NCI-H2029 (cell line): ENCODE results near the gene PSMD2.

Experiments used
- DNase-seq: peaks from one replicate; lab custom pipeline; 2025; lab: John Stamatoyannopoulos, UW

PSMD2 gene

DNA sequence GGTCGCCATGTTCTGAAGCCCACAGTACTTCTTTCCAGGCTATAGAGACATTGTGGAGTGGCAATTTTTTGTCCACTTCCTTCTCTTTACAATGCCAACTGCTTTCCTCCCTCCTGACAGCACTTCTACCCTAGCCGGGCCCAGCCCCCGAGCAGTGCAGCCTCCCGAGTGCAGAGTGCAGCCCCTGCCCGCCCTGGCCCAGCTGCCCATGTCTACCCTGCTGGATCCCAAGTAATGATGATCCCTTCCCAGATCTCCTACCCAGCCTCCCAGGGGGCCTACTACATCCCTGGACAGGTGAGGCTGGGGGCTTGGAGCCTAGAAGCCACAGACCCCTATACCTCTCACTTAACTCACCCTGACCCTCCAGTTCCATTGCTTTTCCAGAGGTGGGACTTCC, 18.2 kb downstream of the PSMD2 start:
- no peak for DNase-seq

DNA sequence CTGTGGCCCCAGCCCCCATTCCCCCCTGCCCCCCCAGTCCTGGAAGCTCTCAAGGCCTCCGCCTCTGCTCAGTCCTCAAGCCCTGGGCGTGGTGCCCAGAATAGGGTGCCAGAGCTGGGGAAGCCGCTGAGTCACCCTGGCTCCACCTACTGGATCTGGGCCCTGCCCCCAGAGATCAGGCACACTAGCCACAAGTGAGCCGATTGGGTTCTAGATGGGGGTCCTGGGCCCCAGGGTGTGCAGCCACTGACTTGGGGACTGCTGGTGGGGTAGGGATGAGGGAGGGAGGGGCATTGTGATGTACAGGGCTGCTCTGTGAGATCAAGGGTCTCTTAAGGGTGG, 21.0 kb downstream of the PSMD2 start:
- DNase-seq: peak; percentile 93

DNA sequence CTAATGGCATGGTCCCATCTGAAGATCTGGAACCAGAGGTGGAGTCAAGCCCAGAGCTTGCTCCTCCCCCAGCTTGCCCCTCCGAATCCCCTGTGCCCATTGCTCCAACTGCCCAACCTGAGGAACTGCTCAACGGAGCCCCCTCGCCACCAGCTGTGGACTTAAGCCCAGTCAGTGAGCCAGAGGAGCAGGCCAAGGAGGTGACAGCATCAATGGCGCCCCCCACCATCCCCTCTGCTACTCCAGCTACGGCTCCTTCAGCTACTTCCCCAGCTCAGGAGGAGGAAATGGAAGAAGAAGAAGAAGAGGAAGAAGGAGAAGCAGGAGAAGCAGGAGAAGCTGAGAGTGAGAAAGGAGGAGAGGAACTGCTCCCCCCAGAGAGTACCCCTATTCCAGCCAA, 22.6 kb downstream of the PSMD2 start:
- DNase-seq: no peak

DNA sequence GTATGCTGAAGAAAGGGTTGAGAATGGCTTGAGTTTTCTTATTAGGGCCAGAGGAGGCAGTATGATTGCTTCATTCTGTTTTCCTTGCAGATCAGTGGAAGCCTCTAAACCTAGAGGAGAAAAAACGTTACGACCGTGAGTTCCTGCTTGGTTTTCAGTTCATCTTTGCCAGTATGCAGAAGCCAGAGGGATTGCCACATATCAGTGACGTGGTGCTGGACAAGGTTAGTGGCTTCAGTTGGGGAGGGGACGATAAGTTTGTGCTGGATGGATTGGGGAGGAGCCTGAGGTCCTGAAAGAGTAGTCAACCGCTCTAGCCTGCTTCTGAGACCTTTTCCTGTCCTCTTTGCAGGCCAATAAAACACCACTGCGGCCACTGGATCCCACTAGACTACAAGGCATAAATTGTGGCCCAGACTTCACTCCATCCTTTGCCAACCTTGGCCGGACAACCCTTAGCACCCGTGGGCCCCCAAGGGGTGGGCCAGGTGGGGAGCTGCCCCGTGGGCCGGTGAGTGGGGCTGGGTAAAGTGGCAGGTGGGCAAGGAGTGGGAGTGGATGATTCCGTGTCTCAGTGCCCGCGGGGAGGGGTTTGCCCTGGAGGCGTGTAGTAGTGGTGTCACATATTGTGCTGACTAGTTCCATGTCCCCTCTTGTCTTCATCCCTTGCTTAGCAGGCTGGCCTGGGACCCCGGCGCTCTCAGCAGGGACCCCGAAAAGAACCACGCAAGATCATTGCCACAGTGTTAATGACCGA, 23.9 kb downstream of the PSMD2 start:
- no peak for DNase-seq

DNA sequence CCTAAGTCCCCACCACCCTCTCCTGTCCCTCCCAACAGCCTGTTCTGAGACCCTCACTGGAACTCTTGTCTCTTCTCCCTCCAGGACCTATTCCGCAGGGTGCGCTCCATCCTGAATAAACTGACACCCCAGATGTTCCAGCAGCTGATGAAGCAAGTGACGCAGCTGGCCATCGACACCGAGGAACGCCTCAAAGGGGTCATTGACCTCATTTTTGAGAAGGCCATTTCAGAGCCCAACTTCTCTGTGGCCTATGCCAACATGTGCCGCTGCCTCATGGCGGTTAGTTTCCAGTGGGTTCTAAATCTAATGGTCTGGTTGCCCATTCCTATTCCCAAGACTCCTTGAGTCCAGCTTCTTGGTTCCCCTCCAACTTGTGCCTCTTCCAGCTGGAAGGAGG, 24.7 kb downstream of the PSMD2 start:
- no peak for DNase-seq

DNA sequence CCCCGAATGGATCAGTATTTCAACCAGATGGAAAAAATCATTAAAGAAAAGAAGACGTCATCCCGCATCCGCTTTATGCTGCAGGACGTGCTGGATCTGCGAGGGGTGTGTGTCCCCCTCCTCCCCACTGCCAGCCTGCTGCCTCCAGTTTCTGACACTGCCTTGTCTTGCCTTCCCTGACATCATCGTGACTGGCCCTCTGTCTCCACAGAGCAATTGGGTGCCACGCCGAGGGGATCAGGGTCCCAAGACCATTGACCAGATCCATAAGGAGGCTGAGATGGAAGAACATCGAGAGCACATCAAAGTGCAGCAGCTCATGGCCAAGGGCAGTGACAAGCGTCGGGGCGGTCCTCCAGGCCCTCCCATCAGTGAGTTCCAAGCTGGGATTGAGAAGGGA, 26.2 kb downstream of the PSMD2 start:
- no peak for DNase-seq

DNA sequence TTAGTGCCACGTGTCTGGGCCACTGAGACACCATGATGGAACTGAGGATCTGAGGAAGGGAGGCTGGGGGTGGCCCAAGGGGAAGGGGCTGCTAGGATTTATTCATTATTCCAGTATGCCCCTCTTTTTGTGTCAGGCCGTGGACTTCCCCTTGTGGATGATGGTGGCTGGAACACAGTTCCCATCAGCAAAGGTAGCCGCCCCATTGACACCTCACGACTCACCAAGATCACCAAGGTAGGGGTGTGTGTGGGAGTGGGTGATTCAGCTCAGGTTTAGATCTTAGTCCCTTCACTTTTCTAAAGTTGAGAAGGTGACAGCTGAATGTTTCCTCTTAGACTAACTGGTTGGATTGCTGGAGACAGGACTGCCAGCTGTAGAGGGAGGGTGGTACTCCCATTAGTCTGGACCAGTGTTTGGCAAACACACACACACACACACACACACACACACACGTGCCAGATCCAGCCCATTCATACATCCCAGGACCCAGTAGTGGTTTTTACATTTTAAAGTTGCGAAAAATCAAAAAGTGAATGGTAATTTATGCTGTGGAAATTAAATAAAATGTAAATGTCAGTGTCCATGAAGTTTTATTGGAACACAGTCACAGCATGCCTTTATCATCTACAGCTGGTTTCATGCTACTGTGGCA, 26.8 kb downstream of the PSMD2 start:
- DNase-seq: no peak

DNA sequence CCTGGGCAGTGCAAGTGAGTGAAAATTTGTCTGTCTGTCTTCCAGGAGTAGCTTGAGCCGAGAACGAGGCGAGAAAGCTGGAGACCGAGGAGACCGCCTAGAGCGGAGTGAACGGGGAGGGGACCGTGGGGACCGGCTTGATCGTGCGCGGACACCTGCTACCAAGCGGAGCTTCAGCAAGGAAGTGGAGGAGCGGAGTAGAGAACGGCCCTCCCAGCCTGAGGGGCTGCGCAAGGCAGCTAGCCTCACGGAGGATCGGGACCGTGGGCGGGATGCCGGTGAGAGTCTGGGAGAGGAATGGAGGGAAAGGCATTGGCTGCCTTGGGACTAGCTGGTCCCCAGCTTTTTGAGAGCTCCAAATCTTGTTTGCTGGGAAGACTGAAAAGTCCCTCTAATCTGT, 28.1 kb downstream of the PSMD2 start:
- DNase-seq: no peak

DNA sequence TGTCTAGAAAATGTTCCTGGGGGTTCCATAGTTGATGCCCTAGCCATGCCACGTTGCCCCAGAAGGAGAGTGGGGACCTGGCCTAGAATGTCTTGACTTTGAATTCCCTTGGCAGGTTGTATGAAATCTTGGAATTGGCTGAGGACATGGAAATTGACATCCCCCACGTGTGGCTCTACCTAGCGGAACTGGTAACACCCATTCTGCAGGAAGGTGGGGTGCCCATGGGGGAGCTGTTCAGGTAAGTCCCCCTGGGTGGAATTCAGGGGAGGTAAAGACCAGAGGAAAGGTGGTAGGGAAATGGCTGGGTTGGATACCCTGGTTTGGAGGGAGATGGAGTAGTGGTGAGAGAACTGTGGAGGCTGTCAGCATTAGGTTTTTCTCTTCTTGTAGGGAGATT, 29.5 kb downstream of the PSMD2 start:
- no peak for DNase-seq

DNA sequence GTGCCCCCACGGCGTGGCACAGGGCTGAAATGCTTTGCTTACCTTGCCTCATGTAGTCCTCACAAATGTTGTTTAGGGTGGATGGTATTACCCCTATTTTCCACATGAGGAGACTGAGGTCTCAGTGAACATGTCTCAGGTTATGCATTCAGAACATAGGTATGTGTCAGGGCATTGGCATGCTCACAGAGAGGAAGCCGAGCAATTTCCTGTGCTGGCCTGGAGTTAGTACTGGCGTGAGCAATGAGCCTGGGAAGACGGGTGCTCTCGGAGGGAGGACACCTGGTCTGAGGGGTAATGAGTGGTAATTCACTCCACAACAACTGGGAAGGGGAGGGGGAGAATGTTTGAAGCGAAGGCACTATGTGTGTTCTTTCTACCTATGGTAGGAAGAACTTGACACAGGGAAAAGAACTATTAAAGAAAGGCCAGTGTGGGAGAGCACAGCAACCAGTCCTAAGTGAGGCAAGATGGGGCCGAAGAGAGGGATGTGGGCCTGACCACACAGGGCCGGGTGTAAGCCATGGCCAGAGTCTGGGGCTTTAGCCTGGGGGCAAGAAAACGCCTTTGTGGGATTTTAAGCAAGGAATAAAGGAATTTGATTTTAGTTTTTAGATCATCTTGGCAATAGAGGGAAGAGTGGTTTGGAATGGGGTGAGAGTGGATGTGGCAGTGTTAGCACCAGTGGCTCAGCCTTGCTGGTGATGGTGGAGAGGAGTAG, 33.5 kb downstream of the PSMD2 start:
- DNase-seq: no peak

DNA sequence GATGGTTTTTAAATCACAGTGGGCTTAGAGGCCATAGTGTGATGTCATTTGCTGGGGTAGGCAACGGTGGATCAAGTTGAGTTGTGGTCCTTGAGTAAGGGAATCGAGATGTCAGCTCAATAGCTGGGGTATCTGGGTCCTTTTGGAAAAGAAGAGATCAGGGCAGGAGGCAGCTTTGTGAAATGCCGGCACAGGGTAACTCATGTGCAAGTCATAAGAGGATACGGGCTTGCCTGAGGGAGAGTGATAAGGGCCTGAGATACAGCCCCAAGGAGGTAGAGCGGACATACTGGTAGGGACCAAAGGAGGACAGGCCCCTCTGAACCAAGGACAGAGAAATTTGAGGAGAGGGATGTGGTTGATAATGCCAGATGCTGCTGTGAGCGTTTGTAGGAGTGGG, 34.1 kb downstream of the PSMD2 start:
- no peak for DNase-seq

DNA sequence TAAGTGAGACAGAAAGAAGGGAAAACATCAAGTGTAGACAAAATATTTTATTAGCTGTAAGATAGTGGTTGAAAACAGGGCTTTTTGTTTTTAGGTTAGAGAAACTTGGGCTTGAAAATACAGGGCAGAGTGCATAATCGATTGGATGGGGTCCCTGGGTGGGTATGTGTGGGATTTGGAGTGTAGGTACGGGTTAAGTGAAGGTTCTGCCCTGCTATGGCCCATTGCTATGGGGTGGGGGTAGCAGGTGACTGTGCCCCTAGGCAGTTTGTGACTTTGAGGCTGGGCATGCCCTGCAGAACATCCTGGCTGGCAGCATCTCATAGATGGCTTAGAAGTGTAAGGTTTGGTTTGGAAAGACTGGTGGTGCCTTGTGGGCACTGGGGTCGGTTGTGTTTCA, 34.7 kb downstream of the PSMD2 start:
- DNase-seq: no peak

DNA sequence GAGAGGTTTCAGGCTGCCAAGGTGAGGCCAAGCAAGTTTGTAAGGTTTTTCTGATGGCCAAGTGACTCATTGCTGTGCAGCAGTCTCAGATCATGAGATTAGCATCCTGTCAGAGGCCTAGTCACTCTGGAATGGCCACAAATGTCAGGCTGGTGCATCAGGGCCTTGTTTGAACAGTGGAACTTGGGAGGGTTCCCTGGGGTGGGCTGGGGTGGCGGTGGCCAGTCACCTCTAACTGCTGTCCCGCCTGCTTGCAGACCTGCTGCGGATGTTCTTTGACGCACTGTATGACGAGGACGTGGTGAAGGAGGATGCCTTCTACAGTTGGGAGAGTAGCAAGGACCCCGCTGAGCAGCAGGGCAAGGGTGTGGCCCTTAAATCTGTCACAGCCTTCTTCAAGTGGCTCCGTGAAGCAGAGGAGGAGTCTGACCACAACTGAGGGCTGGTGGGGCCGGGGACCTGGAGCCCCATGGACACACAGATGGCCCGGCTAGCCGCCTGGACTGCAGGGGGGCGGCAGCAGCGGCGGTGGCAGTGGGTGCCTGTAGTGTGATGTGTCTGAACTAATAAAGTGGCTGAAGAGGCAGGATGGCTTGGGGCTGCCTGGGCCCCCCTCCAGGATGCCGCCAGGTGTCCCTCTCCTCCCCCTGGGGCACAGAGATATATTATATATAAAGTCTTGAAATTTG, 35.6 kb downstream of the PSMD2 start:
- DNase-seq: no peak

DNA sequence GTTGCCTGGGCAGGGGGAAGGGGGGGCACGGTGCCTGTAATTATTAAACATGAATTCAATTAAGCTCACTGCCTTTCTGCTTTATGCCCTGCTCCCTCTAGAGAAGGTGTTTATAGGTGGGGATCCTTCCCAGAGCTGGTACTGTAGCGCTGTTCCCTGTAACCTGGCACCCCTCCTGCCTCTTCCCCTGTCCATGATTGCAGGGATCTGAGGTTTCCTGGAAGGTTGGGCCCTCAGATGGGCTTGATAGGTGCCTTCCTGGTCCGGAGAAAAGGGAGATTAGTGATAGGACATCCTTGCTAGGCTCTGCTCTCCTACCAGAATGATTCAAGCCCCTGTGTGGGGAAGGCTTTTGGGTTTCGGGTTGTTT, 36.2 kb downstream of the PSMD2 start:
- DNase-seq: no peak

DNA sequence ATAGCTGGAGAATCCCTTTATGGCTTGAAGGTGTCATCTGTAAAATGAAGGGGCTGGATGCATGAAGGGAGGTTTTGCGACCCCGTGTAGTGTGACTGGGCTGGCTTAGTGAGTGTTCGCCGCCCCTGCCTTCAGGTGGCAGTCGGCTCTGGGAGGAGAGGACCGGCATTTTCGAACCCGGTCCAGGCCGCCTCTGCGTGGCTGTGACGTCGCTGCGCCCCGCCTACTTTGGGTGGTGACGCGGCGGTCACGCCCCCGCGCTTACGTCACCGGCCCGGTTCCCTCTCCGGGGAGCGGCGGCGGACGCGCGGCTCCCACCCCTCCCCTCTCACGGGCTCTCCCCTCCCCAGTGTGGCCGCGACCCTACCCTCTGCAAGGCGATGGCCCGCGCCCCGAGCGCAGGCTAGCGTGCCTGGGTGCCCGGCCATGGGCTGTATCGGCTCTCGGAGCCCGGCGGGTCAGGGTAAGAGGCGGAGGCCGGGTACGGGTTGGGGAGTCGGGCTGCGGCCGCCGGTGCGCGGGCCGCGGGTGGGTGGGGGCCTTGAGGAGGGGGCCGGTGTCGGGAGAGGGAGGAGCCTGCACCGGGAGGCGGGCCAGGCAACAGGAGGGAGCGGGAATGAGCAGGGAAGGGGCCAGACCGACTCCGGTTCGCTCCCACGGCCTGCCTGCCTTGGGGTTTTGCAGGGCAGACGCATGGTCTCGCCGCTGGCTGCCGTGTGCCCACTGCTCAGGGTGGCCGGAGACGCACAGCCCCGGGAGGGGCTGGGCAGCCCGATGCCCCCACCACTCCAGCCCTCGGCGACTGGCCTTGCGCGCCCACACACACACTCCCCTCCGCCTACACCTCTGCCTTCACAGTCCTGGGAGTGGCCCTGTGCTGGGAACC, 36.9 kb downstream of the PSMD2 start:
- DNase-seq: peak; percentile 45

DNA sequence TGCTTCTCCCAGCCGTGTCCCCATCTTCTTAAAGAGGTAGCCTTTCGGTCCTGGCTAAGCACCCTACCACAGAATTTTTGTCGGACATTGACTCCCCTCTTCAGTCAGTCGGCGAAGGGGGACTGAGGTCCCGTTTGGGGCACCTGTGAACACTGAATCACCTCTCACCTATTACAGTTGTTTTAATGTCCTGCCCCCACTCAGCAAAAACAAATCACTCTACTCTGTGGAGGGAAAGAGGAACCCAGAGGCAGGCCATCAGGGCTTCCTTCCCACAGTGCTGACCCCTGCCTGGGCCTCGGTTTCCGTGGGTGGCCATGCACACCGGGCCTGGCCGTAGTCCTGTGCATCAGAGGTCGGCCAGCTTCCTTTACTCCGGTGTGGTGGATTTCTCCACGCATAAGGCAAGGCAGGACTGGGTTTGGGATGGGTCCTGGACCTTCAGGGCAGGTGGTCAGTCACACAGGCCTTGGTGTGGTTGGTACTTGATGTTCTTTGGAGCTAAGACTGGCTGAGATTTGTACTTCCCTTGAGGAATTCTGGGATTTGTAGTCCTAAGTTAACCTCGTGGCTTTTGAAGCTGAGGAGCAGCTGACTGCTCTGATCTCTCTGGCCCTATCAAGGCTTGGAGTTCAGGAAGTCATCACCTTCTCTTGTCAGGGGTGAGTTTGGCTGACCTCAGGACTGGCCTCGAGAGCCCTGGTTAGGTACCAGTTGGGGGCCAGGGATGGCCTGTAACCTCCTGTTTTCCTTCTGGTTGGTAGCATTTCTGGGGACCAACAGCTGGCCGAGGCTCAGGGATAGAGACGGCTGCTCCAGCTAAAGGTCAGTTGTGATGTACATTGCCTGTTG, 37.7 kb downstream of the PSMD2 start:
- DNase-seq: no peak

DNA sequence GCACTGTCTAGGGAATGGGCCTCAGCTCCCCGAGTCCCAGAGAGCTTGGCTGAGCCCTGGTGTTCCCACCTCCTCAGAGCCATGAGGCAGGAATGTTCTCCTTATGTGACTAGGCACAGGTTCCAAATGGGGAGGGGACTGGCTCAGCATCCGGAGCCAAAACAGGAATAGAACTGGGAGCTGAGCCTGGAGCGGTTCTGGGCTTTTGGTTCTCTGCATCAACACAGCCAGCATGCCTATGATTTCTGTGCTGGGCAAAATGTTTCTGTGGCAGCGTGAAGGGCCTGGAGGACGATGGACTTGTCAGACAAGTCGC, 38.3 kb downstream of the PSMD2 start, which contains the start of gene FAM131A:
TSS of gene FAM131A (plus strand) at position 202 of the 316 bp plus-strand sequence. CDS start at position 233, 31 bp downstream.
- no peak for DNase-seq

DNA sequence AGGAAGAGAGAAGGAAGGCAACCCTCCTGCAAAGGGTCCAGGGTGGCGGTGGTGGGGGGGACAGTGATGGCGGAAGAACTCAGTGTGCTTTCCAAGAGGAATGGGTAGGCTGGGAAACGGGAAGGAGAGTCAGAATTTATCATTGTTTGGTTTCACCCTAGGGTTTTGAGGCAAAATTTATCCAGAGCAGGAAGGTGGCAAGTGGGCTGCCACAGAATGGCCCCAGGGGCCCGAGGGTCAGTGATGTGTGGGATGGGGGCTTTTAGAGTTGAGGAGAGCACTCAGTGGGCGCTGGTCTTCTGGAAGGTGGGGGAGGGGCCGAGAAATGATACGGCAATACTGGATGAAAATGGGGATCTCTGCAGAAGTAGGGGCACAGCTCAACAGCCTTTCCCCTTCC, 38.9 kb downstream of the PSMD2 start:
- no peak for DNase-seq

DNA sequence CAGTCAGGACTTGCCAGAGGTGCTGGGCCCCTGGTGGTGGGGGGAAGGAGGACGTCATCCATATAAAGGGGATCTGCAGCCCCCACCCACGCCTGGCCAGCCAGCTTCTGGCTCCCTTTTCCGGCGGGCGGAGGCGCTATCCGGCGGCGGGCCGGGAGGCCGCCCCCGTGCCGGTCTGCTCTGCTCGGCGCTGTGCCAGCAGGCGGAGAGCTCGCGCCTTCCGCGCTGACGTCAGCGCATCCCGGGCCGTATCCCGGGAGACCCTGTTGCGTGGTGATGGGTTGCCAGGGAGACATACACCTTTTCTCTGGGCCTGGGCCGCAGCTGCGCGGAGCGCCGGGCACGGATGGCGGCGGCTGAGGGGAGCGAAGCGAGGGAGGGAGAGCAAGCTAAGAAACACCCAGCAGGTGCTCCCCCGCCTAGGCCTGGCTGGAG, 39.5 kb downstream of the PSMD2 start:
- DNase-seq: peak; percentile 88

DNA sequence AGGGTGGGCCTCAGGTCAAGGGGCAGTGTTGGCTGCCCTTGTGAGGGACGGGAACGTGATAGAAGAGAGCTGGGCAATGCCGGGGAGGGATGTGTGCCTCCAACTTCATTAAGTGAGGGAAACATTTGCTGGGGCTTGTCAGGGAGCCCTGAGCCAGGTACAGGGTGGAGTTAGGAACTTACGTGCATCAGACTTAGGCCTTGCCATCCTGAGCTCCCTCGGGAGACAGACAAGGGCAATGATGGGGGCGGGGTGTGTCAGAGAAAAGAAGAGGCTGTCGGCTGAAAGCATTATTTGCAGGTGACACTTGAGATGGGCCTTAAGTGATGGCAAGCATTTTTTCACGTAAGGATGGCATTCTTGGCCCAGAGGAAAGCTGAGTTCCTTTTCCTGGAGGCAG, 40.0 kb downstream of the PSMD2 start:
- peak; percentile 36 for DNase-seq
